Stimulated activated CD8-positive, alpha-beta memory T cell treated with anti-CD3 and anti-CD28 coated beads, Interleukin-12 subunit alpha, Interleukin-12 subunit beta, amount 100 ng/mL, for 24 hours (primary cell): Measurements from ENCODE around the gene BPIFA3.

Experiments used
- DNase-seq: peaks from one replicate; pipeline ENCODE4 v3.0.0-alpha.2; 2020; ENCODE audit errors: extremely low read depth

The BPIFA3 gene

DNA sequence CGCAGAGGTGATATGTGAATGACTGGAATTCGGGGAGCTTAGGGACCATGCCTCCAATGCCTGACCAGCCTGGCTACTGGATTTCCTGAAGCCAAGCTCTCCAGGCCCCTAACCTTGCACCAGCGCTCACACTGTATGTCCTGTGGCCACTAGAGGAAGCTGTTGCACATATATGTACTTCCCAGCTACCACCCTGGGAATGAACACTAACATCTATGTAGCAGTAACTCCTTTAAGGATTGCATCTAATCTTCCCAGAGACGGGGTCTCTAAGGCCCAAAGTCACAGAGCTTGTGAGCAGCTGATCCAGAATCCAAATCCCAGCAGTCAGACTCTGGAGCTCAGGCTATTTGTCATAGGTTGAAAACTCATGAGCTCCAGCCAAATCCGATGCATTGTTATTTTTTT, 45.5 kb downstream of the BPIFA3 start:
- DNase-seq, result no peak

DNA sequence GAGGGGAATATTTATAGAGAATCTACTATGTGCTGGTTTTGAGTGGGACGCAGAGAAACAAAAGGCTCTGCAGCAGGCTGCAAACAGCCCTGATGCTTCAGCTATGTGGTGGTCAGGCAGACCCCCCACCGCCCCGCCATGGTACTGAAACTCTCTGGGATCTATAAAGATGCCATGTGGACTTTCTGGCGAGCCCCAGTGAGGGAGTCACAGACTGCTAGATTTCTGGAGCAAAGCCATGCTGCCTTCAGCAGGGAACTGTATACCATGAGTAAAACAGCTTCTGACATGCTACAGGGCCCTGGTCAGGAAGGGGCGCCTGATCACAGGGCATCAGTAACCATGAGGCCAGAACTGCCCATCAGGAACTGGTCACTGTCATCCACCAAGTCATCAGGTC, 46.6 kb downstream of the BPIFA3 start:
- DNase-seq, result no peak

DNA sequence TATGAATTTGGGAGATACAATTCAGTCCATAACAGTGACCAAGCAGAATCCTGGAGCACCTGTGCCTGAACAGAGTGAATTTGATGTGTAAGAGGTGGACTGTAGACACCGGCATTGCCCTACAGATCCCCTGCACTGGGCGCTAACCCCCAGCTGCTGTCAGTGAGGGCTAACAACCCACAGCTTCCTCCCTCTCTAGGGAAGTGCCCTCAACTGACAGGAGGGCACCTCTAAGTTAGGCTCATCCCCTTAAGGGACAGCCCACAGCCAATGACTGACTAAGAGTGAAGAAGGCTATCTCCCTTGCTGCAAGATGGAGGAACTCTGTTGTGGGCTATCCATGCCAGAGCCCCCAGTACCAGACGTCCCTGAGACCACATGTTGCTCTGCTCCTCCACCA, 50.5 kb downstream of the BPIFA3 start:
- DNase-seq, result no peak

DNA sequence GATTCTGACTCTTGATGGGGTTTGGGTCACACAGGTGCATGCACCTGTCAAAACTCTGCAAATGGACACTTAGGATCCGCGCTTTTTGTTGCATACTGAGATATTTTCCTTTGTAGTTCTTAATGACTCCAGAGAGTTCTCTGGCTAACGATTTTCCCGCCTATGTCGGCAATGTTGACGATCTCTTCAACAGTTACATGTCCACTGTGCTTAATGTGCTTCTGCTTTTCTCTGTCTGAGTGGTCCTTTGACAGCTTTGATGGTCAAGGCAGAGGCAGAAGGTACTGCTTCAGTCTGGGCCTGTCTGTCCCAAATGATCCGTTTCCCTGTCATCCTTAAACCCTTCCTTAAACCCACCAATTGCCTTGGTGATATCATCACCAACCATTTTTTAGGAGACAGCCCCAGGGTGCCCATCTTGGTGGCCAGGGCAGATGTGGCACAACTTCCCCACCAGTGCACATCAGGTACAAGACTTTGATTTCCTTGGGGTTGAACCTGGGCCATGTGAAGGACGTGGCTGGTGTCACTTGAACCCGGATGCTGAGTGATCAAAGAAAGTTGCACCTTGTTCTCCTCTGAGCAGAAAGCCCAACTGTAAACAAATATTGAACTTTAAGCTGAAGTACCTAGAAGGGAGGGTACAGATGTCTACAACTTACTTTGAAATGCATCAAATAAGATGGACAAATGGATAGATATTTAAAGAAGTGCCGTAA, 55.2 kb downstream of the BPIFA3 start:
- no peak for DNase-seq

- no peak for DNase-seq
Measured at GRCh38 chr20:33273117-33273851, 56.1 kb downstream of the BPIFA3 start.

DNA sequence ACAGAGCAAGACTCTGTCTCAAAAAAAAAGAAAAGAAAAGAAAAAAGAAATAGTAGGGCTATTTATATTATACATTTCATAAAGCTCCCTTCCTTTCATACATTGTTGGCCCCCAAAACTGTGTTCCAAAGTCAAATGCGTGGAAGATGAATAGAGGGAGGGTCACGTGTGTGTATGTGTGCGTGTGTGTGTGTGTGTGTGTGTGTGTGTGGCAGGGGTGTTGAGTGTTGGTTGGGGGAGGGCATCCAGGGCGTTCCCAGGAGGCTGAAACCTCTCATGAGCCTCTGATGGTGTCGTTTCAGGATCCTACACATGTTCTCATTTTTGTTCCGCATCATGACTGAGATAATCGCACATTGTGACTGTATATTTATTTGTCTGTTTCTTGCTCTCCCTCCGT, 58.1 kb downstream of the BPIFA3 start:
- DNase-seq, result no peak

DNA sequence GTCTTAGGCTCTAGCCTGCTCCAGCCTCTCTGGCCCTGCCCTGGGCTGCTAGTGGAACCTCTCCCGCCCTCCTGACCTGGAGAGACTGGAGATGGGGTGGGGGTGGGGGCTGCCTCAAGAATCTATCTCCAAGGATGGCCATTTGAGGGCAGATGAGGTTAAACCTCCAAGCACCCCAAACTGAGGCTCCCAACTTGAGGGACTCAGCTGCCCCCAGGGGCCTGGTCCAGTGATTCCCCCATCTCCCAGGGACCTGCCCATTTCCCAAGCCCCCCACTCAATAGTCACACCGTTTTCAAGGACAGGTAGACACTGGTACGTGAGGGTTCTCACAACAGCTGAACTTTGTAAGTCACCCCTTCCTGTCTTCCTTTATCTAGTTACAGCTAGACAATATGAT, 58.7 kb downstream of the BPIFA3 start:
- no peak for DNase-seq

GRCh38 chr20:33276303-33277113, 59.4 kb downstream of the BPIFA3 start:
- DNase-seq, result no peak
